Measurements from ENCODE around the gene NELL1.

The NELL1 gene

GRCh38 chr11:21456186-21456585, 786.8 kb downstream of the NELL1 start:
- DNase-seq = no peak

DNA sequence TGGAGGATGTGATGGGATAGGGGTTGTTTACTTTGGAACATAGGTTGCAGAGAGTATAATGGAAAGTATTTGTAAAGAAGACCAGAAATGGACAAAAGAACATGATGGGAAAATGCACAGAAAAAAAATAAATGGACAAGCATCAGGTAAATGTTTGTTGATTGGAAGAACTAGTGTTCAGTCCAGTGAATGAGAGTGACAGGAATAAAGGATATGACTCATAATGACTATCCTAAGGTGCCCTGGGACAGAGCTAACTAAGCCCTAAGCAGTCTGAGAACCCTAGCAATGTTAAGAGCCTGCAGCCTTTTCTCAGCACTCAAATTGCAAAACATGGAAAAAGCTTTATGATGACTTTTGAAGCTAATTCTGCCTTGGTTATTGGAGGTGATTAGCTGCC, 790.7 kb downstream of the NELL1 start:
- no peak for DNase-seq

- no peak for DNase-seq
Measured at GRCh38 chr11:21461701-21462100, 792.3 kb downstream of the NELL1 start.

GRCh38 chr11:21464601-21465193, 795.3 kb downstream of the NELL1 start:
- no peak for DNase-seq

DNA sequence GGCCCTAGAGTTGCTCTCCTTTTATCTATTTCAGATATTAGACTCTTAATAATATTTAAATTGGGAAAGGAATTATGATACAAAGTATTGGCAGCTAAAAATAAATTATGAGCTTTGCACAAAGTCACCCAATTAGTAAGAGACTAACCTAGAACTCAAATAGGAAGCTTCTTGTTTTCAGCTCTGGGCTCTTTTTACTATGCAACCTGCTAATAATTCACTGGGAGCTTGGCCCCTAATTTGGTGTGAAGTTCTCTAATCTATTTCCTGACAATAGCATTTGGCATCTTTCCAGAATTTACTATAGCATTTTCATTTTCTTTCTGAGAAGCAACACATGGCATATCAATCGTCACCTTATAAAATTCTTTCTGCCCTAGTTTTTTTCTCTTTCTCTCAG, 795.8 kb downstream of the NELL1 start:
- no peak for DNase-seq

DNA sequence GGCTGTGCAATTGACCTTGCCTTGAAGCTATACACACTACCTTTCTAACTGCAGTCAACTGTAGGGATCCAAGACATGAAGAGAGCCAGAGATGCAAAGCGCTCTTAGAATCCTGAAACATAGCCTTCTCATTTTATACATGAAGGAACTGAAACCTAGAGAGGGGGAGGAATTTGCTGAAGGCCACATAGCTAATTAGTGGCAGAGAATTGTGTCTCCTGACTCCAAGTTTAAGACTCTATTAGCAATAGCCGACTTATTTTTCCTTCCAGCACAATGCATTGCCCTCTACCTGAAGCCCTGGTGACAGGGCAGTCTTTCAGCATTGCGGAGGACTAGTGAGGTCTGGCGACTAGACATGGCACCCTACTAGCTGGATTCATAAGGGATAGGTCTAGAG, 796.5 kb downstream of the NELL1 start:
- no peak for DNase-seq

DNA sequence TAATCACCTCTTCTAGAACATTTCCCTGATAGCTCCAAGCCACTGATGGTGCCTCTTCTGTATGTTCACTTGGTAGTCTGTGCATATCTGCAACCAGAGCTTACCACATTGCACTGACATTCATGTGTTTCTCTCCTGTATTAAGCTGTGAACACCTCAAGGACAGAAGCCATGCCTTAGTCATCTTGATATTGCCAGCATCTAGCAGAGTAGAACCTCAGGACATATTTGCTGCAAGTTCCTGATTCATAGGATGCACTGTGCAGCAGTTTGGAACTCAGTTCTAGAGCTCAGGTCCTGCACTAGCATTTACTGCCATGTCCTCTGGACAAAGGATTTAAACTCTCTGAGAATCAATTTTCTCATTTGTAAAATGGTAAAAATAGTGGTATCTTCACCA, 801.1 kb downstream of the NELL1 start:
- DNase-seq = no peak

- no peak for DNase-seq
Measured at GRCh38 chr11:21472261-21472660, 802.9 kb downstream of the NELL1 start.

DNA sequence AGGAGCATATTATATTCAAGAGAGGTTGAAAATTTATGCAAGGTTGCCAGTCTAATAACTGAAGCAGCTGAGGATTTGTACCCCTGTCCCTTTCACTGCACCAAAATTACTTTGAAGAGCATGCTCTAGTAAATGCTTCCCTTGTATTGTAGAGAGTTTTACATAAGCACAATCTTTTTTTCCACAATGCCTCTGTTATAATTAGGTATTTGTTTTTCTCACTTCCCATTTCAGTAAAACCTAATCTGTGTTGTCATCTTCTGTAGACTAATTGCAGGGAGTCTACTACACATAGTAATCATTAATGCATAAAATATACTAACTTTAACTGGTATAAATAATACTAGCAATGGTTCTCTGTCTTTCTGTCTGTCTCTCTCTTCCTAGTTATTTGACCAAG, 805.1 kb downstream of the NELL1 start:
- DNase-seq = no peak

- DNase-seq = no peak
Measured at GRCh38 chr11:21475276-21475675, 805.9 kb downstream of the NELL1 start.

DNA sequence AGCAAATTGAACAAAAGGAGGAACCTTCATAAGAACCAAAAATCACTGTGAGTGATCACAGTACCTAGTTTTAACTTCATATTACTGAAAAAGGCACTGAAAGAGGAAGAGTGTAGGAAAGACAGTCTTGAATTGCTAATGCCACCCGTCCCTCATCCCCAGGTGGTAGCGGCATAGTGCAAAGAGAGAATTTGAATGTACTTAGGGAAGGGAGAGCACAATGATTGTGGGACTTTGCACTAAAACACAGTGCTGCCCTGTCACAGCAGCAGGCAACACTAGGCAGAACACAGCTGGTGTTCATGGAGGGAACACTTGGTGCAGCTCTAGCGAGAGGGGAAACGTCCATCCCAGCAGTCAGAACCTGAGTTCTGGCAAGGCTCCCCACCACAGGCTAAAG, 807.2 kb downstream of the NELL1 start:
- no peak for DNase-seq

GRCh38 chr11:21480240-21480639, 810.9 kb downstream of the NELL1 start:
- DNase-seq = no peak

DNA sequence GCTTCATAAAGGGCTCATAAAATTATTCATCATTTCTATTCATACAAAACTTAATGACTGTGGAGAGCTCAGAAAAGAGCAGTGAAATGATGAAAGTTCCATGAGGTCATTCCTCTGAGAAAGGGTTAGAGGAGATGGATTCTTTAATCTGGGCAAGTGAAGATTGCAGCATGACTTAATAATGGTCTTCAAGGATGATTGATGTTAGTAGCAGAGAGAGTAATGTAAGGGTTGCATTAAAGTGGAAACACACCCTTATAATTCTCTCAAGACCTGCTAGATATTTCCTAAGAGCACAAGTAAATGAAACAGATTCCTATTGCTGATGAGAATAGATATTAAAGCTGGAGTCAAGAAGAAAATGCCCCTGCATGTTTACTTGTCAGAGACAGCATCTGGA, 811.9 kb downstream of the NELL1 start:
- no peak for DNase-seq

- DNase-seq = no peak
Measured at GRCh38 chr11:21484039-21484438, 814.7 kb downstream of the NELL1 start.

- no peak for DNase-seq
Measured at GRCh38 chr11:21485006-21485405, 815.6 kb downstream of the NELL1 start.

DNA sequence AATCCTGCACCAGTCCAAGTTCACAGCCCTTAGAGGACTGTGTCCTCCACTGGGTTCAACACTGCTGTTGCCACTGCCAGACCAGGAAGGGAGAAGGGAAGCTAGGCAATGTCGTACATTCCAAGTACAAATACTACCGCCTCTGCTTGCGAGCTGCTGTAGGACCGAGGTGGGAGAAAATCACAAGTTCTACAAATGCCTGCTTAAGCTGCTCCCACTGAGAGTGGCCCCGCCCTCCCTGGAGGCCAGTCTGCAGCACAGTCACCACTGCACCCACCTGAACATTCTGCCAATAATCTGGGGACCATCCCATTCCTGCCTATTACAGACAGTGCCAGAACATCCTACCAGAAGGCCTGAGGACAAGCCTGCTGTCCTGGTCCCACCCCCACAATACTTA, 816.0 kb downstream of the NELL1 start:
- no peak for DNase-seq

GRCh38 chr11:21489416-21490115, 820.2 kb downstream of the NELL1 start:
- DNase-seq = no peak

DNA sequence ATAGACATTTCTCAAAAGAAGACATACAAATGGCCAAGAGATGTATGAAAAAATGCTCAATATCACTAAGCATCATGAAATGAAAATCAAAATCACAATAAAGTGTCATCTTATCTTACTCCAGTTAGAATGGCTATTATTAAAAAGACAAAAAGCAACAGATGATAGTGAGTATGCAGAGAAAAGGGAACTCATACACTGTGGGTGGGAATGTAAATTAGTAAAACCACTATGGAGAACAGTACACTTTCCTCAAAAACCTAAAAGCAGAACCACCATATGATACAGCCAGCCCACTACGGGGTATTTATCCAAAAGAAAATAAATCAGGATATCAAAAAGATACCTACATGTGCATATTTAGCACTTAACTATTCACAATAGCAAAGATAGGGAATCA, 823.5 kb downstream of the NELL1 start:
- no peak for DNase-seq

DNA sequence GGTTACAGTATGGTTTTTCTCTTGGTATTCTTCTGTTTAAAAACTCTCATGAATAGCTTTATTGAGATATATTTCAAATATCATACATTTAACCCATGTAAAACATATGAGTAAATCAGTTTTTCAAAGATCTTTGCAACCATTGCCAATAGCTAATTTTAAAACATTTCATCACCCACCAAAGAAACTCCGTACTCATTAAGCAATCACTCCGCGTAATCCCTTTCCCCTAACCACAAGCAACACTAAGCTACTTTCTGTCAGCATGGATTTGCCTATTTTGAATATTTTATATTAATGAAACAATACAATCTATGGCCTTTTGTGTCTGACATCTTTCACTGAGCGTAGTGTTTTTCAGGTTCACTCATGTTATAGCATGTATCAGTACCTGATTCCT, 825.6 kb downstream of the NELL1 start:
- no peak for DNase-seq

- no peak for DNase-seq
Measured at GRCh38 chr11:21495879-21496278, 826.5 kb downstream of the NELL1 start.

- DNase-seq = no peak
Measured at GRCh38 chr11:21501245-21501644, 831.9 kb downstream of the NELL1 start.

- no peak for DNase-seq
Measured at GRCh38 chr11:21505070-21505469, 835.7 kb downstream of the NELL1 start.

DNA sequence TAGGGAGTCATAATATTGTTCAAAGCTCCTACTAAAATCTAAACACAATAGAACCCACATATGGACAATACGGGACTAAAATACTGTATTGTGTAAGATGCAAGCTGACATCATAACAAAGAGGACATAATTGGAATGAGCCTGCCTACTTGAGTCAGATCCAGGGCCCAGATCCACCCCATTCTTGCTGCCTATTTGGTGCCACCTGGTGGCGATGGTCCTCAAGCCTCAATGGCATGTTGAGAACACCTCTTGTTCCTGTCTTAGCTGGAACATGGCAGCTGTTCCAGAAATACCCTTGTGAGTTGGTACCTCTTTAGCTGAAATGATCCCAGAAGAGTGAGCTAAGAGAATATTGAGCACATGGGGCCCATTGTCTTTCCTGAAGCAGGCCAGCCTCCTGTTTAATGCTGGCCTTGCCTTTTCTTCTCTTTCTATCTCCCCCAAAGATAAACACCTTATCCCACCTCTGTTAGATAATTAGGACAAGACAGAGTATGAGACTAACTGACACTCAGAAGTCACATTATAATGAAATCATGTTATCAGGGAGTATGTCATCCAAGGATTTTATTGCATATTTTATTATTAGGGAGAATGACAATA, 842.6 kb downstream of the NELL1 start:
- DNase-seq = peak; percentile 10 to 31

DNA sequence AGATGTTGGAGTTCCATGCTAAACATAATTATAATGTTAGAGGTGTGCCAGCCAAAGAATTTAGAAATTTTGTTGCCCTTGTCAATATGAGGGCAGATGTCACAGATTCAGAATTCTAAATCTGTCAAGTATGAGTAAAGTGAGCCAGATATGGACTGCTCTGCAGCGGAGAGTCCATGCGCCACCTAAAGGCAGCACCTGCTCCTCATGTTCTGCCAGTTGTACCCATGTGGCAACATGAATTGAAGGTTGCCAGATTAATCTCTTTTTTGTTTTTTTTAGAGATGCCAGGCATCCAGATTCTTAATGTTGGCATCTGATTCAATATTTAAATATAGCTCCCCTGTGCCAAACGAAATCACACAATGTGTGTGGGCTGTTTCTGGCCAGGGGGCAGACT, 844.9 kb downstream of the NELL1 start:
- no peak for DNase-seq

- no peak for DNase-seq
Measured at GRCh38 chr11:21520244-21520643, 850.9 kb downstream of the NELL1 start.

Data from CD4-positive, alpha-beta T cell treated with Interferon alpha-2 for 1 hour (primary cell).